Stimulated activated CD4-positive, alpha-beta T cell treated with anti-CD3 and anti-CD28 coated beads, Interleukin-12 subunit alpha, Interleukin-12 subunit beta, amount 100 ng/mL, for 24 hours (primary cell): Measurements from ENCODE around the gene TAF10.
A peak's percentile ranks its signal among the peaks of the same experiment; 100 is the strongest.

Source experiments
- DNase-seq, 2 experiments: peaks; one replicate each; pipeline ENCODE4 v3.0.0-alpha.2; 2020; ENCODE audit warnings: low read depth in 2 of 2

The TAF10 gene

DNA sequence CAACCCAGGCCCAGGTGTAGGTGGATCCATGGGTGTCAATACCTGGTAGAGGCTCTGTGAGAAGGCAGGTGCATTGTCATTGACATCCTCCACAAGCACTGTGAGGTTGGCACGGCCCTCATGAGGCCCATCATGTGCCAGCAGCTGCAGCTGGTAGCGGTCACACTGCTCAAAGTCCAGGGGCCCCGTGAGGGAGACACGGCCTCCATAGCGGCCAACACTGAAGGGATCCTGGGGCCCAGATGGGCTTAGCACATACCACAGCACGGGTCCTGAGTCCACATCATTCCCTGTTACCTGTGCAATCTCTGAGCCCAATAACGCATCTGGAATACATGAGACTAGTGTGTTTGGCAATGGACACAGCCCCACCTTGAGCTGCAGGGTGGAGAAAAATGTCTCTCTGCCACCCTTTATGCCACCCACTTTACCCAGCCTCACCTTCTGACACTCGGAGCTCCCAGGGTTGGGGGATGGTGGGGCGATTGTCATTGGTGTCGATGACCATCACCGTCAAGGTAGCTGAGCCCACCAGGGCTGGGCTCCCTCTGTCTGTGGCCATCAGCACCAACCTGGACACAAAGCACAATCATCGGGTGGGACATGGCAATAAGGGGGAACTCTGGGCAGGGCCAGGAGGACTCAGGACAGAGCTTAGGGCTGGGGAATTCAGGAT is 13.3 kb upstream of the TAF10 start:
- no peak for DNase-seq

DNA sequence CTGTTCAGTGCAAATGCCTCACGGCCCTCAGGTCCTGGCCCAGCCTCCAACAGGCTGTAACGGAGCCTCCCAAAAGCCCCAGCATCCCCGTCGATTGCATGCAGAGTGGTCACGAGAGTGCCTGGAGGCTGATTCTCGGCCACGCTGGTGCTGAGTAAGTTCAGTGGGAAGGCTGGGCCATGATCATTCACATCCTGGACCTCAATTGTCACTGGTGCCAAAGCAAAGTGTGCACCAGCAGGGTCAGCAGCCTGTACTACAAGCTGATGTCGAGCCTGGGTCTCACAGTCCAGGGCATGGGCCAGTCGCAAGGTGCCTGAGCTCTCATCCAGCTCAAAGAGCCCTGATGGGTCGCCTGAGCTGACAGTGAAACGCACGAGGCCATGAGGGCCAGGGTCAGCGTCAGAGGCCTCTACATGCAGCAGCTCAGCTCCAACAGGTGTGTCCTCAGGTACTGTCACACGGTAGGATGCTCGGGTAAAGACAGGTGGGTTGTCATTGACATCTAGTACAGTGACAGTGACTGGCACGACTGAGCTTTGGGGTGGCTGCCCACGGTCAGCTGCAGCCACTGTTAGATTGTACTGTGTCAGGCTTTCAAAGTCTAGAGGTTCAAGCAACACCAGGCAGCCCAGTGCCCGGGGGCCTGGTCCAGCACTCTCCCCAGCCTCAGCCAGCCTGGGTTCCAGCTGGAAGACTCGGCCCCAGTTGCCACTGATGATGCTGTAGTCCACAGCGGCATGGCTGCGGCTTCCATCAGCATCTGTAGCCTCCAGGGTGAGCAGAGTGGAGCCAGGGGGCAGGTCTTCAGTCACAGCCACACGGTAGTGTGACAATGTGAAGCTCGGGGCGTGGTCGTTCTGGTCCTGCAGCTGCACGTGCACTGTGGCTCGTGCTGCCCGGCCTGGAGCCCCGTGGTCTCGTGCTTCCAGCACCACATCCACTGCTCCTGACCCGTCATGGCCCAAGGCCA is 11.7 kb upstream of the TAF10 start:
- DNase-seq: no peak

DNA sequence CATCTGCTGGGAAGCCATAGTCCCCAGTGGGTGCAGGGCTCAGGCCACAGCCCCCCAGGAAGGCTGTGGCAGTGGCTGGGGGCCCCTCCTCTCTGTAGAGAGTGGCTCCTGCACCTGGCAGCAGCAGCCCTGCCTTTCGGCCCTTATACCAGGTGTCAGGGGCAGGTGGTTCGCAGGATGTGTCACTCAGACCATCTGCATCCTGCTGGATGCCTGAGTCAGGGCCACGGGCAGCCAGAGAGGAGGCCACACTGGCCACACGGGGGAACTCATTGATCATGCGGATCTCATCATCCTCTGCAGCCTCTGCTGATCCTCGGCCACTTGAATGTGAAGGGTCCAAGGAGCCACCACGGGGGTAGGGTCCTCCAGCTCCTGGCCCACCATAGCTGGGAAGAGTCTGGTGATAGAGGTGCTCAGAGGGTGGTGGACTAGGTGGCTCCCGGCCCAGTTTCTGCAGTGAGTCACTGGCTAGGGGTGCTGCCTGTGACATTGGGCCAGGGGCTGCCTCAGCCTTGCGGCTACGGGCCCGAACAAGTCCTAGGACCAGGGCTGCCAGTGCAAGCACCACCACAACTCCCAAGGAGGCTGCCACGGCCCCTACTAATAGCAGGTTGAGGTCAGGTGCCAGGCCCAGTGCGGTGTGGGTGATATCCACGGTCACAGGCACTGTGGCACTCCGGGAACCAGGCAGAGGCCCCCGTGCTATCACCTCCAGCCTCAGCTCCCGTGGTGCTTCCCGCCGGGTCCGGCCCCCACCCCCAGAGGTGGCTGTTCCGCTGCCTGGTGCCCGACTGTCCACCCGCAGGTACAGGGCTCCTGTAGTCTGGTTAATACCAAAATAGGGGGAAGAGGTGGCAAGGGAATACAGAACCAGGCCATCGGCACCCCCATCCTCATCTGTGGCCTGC is 10.5 kb upstream of the TAF10 start:
- no peak for DNase-seq

DNA sequence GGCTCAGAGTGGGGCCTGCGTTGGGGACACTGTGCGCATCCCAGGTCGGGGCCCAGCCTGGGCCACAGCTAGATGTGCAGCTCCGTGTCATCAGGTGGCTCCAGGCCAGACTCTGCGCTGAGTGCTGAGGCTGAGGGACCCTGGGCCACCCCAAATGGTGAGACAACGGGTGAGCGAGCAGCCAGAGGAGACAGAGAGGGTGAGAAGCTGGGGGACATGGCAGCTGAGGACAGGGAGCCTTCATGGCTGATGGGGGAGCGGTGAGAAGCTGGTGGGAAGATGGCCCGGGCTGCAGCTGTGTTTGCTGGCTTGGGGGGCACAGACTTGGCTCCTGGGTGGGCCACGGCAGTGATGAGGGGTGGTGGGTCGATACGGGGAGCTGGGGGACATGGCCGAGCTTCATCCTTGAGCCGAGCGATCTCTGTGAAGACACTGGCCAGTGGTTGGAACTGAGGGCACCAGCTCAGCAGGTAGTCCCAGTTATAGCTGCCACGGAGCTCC is 9.7 kb upstream of the TAF10 start:
- no peak for DNase-seq

DNA sequence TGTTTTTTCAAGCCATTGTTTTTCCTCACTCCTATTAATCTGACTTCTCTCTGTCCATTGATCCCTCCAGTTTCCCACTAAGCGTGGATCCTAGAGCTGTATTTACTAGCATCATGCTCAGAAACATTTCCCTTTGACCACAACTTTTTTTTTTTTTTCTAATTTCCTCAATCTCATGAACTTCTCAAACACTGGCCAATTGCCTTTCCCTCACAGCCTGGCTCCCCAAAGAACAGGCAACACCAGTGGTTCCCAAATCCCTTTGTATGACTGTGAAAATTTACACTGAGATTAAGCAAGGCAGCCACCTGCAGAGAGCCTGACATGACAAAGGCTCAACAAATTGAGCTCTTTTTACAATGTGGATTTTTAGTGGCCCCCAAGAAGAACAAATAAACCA is 8.6 kb upstream of the TAF10 start:
- DNase-seq: no peak

DNA sequence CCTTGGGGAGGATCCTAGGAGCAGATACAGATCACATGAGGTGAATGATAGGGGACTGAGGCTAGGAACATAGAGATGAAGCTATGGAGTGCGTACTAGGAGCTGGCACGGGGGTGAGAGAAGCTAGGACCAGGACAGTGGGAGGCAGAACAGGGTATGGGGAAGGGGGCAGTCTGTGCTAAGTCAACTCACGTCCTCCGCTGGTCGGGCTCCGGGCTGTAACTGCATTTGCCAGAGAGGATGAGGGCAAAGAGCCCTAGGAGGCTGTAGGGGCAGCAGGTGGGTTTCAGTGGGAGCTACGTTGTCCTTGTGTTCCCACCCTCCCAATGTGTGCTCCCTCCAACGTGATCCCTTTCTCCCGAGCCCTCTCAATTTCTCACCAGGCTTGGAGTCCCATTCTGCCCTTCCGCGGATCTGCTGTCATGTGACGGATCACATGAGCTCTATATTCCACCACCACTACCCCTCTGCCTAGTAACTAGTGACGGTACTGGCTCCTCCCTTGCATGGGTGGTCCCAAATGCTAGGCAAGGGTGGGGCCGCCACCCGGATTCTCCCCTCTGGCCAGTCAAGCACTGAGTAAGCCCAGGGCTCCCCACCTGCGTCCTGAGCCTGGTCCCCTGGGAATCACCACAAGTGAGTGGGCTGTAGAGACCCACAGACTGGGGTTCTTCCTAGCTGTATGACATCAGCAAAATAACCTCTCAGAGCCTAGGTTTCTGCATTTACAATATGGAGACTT is 7.2 kb upstream of the TAF10 start, which contains the start of gene TPP1:
TSS of gene TPP1 (minus strand) at position 419 of the 742 bp plus-strand sequence. CDS start at position 397, 22 bp downstream.
- DNase-seq: peak; percentile 76 to 83

DNA sequence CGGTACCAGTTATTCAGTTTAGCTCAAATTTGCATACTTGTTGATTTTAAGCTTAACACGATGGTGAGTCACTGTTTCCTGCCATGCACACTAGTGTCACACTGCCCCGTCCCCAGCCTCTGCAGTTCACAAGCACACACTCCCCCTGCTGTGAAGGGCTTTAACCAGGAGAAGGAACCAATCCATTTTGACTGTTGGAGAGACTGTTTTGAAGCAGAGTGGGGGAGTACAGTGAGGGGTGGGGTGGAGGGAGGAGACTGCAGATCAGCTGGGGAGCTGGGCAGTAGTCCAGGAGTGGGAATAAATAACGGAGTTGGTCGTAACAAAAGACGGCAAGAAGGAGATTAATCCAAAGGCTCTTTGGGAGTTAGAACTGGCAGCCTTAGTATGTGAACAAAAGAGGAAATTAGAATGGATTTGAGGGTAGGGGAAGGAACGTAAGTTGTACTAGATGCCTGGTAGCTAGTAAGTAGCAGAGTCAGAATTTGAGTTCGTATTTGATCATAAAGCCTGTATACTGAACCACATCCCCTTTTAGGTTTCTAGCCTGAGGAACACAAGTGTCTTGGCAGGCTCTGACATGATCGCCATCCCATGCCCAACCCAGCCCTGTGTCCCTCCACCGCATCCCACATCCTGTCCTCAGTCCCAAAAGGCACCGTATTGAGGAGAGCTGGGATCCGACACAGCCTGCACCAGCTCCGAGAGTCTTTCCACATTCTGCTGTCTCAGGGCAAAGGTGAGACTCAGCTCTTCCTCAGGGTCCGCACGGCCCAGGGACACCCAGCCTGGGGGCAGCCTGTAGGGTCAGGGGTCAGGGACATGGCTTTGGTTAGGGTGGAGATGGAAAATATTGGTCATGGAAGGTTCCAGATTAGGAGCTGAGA is 6.3 kb upstream of the TAF10 start:
- DNase-seq: peak; percentile 35 to 39

DNA sequence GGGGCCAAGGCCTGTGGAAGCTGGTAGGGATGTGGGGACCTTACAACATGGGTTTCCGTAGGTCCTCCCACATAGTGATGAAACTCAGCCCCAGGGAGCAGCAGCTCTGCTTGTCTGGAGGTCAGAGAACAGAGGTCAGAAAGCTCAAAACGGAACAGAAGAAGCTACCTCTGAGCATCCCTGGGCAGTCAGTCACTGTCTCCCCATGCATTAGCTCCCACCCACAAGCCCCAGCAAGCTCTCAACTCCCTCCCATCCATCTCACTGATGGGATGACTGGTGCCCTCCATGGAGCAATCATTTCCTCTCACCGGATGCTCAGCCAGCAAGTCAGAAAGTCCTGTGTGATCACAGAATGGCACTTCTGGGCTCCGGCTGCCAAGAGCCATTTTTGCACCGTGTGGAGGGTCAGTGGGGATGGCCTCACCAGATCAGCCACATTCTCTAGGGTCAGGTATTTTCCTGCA is 5.3 kb upstream of the TAF10 start:
- DNase-seq: no peak

DNA sequence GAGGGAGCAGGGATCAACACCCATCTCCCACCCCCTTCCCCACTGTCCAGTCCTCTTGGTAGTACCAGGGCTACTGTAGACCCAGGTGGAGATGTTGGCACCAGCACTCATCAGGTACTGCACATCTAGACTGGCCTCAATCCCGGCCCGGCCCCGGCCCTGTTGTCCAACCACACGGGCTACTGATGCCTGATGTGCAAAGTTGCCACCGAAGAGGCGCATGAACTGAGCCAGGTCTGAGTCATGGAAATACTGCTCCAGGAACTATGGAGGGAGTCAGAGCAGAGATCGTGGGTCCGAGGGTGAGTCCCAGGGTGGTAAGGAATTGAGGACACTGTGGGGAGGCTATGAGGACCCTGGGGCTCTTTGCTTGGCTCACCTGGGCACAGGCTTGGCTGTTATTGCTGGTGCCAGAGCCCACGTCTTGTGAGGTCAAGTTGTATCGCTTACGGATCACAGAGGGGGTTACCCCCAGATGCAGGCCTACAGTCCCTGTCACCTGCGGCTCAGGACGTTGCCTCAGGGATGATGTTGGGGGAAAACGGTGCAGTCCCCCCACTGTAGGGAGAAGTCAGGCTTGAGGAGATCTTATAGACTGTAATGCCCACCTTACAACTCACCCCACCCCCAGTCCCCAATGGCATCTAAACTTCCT is 4.7 kb upstream of the TAF10 start:
- DNase-seq: no peak

DNA sequence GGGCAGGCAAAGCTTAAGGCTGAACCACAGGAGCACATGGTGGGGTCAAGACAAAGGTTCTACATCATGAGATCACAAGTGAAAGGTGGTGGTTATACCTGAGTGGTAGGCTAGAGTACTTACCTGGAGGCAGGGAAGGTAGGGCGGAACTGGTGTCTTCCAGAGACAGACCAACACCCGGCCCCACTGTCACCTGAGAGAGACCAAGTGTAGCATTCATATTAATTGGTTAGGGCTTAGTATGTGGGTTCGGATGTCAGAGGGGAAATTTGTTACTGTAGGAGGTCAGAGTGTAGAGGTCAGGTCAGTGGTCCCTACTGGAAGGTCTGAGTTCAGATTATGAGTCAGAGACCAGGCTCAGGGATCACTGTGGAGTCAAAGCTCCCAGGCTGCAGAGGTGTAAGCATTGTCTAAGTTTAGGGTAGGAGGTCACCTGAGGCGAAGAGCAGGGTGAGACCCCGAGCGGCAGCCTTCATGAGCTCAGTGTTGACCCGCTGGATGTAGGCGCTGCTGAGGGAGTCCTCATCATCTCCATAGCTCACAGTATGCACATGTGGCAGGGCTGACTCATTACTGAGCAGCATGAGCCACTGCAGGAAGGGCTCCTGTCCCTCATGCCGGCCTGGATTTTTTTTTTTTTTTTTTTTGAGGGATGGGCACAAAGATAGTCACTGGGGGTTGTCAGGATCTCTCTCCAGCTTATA is 4.0 kb upstream of the TAF10 start:
- DNase-seq: no peak

DNA sequence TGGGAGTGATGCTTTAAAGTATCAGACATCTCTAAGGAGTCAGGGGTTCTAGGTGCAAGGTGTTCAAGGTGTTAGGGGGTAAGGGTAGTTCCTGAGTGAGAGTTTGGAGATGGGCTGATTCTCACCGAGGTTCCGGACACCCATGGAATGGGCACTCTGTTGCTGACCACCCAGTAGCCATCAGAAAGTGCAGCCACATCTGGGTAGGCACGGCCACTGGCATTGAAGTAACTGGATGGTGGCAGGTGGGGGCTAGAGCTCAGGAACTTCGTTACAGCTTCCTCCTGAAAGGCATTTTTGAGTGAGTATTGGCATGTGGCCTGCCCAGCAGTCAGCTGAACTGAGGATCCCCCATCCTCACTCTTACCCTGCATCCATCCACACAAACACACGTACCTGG is 3.0 kb upstream of the TAF10 start:
- no peak for DNase-seq

DNA sequence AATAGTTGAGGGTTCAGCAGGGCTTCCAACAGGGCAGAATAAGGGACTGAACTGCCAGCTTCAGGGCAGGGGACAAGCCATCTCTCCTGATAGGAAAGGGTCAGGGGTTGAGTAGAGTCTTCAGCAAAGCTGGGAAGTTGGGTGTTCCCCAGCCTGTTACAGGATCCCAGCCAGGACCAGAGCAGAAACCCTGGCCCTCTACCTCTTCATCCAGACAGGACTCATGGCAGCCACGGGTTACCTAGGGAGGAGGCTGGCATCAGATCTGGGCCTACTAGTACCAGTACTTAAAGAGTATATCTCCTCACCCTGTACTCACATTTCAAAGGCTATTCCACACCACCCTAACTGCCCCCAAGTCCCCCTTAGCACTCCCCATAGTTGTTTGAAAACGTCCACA is 2.4 kb upstream of the TAF10 start:
- DNase-seq: no peak

DNA sequence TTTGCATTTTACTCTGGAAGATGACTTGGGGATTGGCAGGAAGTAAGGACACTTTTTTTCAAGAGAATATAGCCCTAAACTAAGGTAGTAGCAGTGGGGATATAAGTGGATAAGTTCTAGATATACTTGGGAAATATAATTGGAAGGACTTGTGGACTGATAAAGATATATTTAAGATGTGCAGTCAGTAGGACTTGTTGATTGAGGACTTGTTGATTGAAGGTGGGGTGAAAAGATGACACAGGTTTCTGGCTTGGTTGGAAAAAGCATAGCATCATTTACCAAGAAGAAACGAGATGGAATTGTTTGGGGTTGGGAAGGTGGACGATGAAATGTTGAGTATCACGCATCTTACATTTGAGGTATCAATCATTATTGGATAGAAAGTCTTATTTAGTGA is 1.5 kb upstream of the TAF10 start:
- no peak for DNase-seq

DNA sequence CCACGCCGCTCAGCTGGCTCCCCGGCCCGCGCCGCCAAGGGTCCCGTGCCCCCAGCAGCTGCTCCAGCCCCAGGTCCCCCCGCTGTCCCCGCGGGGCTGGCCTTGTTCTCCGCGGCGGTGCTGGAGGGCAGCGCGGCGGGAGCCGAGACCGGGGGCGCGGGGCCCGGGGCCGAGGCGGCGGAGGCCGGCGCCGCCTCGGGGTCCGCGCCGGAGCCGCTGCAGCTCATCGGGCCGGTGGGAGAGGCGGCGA is 128 bp downstream of the TAF10 start:
- no peak for DNase-seq

DNA sequence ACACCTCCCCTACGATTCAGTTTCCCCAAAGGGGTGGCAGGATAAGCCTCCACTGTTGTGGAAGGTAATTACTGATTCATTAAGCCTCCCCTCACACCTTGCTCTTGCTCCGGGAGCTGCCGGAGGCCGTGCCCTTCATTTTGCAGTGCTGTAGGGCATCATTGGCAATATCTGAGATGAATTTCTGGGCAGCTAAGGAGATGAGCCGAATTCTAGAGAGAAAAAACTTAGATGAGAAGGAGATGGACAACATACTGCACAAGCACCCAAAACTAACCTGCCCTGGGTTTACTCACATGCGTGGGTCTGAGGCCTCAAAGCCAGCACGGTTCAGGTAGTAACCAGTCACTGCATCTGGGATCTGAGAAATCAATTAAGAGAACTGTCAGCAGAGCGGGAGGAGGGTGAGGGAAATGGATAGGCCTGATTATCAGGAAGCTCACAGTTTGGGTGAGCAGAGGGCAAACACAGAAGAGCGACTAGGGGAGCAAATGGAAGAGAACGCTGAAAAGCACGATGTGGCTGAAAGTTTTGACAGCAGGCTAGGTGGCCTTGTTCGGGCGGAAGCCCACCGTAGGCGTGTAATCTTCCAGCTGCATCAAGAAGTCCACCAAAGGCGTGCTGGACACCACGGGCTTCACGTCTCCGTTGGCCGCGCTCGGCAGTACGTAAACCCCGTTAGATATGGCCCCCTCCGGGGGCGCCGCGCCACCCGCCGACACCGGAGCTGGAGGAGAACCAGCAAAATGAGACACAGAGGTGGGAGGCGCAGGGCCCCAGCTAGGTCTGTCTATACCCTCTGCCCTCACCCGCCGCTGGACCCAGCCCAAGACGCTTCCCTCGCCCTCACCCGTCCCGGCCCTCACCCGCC is 689 bp downstream of the TAF10 start:
- DNase-seq: peak in 1 of 2 experiments; percentile 24

DNA sequence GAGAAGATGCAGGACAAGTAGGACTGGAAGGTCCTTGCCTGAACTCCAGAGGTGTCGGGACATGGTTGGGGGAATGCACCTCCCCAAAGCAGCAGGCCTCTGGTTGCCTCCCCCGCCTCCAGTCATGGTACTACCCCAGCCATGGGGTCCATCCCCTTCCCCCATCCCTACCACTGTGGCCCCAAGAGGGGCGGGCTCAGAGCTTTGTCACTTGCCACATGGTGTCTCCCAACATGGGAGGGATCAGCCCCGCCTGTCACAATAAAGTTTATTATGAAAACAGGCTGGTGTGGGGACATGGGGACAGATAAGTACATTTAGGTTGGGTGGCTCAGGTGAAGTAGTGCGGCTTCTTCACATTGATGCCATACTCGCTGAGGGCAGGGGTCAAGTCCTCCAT is 1.4 kb downstream of the TAF10 start:
- DNase-seq: no peak

DNA sequence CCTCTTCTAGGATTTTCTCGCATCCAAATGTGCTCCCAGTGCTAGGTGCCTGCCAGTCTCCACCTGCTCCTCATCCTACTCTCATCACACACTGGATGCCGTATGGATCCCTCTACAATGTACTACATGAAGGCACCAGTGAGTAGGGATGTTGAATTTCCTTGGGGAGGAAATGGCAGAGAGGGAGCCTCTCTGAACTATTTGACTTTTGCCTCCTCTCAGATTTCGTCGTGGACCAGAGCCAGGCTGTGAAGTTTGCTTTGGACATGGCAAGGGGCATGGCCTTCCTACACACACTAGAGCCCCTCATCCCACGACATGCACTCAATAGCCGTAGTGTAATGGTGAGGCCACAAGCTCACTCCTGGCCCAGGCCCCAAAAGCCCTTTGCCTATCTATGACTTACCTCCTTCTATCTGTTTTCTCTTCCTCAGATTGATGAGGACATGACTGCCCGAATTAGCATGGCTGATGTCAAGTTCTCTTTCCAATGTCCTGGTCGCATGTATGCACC is 2.5 kb downstream of the TAF10 start:
- no peak for DNase-seq
